ENCODE data around the gene MAGEB3. TPM values are rescaled to one million over a fixed set of nuclear protein-coding genes. Genes with fewer than 3 reads are reported as not detected.

The MAGEB3 gene
- total and polyA plus RNA-seq, 11 donors, result not detected

DNA sequence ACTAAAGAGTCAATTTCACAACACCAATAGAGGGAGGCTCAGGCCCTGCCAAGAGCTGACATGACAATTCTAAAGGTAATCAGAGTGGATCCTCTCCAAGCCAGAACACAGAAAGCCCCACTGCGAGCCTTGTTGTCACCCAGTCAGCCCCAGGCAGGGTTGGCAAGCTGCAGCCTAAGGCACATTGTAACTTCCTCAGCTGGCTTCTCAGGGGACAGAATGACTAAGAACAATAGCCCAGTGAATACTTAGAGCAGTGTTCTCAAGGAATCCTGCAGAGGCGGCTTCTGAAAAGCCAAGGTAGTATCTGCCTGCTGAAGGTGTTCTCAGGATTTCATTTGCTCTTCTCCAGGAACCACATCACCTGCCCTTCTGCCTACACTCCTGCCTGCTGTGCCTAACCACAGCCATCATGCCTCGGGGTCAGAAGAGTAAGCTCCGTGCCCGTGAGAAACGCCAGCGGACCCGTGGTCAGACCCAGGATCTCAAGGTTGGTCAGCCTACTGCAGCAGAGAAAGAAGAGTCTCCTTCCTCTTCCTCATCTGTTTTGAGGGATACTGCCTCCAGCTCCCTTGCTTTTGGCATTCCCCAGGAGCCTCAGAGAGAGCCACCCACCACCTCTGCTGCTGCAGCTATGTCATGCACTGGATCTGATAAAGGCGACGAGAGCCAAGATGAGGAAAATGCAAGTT, 11.4 kb downstream of the MAGEB3 start, which contains the start of gene MAGEB4:
Gene MAGEB4, plus strand, starts transcription at position 277 of the 692 bp plus-strand sequence. Its CDS starts 136 bp downstream, at position 413.
- 86 to 88% (median 87%) methylated on average over 9 to 10 of the region's 10 CpGs for WGBS, 4 donors
- no peak for DNase-seq
- intact Hi-C loops (cut with DNase I), result no loop called here

DNA sequence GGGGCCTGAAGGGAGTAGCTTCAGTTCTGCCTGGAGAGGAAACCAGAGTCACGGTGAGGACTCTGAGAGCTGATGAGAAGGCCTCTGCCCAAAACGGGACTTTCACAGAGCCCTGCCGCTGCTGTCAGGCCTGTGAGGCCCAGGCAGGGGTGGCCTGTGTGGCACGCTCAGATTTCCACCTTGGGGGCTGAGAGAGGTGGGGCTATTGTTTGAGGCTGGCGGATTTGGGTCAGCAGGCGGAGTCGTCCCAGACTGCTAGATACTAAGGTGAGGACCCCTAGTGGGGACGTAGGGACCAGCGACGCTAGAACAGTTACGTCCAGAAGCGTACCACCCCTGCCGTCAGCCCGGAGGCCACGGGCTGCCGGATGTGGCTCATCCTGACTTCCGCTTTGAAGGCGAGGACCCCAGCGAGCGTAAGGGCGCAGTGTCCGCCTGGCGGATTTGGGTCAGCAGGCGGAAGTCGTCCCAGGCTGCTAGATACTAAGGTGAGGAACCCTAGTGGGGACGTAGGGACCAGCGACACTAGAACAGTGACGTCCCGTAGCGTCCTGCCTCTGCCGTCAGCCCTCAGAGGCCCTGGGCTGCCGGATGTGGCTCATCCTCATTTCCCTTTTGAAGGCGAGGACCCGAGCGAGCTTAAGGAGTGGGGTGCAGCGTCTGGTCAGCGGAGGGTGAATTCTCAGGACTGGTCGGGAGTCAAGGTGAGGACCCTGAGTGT, 16.5 kb downstream of the MAGEB3 start, which contains the start of gene MAGEB1:
Gene MAGEB1, plus strand, starts transcription at position 378 of the 721 bp plus-strand sequence. CDS start 3,348 bp downstream, outside the sequence.
- no peak for TF ChIP-seq POLR2A (IDR thresholded peaks at IDR 0.05)
- TF ChIP-seq, protein P1, sequence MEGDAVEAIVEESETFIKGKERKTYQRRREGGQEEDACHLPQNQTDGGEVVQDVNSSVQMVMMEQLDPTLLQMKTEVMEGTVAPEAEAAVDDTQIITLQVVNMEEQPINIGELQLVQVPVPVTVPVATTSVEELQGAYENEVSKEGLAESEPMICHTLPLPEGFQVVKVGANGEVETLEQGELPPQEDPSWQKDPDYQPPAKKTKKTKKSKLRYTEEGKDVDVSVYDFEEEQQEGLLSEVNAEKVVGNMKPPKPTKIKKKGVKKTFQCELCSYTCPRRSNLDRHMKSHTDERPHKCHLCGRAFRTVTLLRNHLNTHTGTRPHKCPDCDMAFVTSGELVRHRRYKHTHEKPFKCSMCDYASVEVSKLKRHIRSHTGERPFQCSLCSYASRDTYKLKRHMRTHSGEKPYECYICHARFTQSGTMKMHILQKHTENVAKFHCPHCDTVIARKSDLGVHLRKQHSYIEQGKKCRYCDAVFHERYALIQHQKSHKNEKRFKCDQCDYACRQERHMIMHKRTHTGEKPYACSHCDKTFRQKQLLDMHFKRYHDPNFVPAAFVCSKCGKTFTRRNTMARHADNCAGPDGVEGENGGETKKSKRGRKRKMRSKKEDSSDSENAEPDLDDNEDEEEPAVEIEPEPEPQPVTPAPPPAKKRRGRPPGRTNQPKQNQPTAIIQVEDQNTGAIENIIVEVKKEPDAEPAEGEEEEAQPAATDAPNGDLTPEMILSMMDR (IDR thresholded peaks at IDR 0.05), result no peak
- H3K27me3 ChIP-seq, result no peaks in the 10 kb centered on the region
- no peaks in the 10 kb centered on the region for H3K36me3 ChIP-seq
- no peaks in the 10 kb centered on the region for H3K9me3 ChIP-seq
- H3K4me1 ChIP-seq, result no peaks in the 10 kb centered on the region
- 83 to 91% (median 87%) methylated on average over 36 to 38 of the region's 38 CpGs for WGBS, 4 donors
- intact Hi-C loops (cut with DNase I), result no loop called here
- no peak within 1 kb of the TSS for H3K27ac ChIP-seq
- DNase-seq, result no peak
- H3K4me3 ChIP-seq, result no peak within 1 kb of the TSS
- ATAC-seq, result no peak

More for the DNA sequence above, 11.4 kb downstream of the MAGEB3 start, which contains the start of gene MAGEB4:
- Histone ChIP-seq H3K27ac (no peak within 1 kb of the TSS), H3K27me3 (no peaks in the 10 kb centered on the region), H3K36me3 (no peaks in the 10 kb centered on the region), H3K4me1 (no peaks in the 10 kb centered on the region), H3K4me3 (no peak within 1 kb of the TSS), H3K9me3 (no peaks in the 10 kb centered on the region)
- ATAC-seq, result no peak
- TF ChIP-seq, protein P1 (IDR thresholded peaks at IDR 0.05), result no peak
- no peak for TF ChIP-seq POLR2A (IDR thresholded peaks at IDR 0.05)

DNA sequence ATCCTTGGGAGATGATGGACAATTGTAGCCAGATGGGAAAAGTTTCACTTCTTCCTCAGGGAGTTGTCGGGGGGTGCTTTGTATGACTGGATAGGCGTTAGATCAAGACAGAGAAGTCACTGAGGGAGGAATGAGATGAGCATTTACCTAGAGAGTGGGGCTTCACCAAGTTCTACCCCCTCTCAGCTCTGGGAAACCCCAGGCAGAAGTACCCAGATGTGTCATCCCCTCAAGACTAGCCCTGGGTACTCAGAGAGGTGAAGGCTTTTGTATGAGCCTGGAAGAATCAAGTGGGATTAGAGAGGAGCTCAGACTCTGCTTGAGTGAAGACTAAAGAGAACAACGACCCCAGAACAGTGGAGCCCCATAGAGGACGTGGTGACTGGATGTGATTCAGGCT, 18.4 kb downstream of the MAGEB3 start:
- TF ChIP-seq, protein P1 (IDR thresholded peaks at IDR 0.05), result no peak
- TF ChIP-seq POLR2A (IDR thresholded peaks at IDR 0.05), result no peak
- ATAC-seq (no peak), DNase-seq (no peak)
- Histone ChIP-seq H3K4me1 (no peaks in the 10 kb centered on the region), H3K4me3 (no peak overlapping the region), H3K36me3 (no peaks in the 10 kb centered on the region), H3K27me3 (no peaks in the 10 kb centered on the region), H3K27ac (no peak overlapping the region), H3K9me3 (no peaks in the 10 kb centered on the region)
- intact Hi-C loops (cut with DNase I), result no loop called here
- WGBS, 4 donors, result 58 to 78% (median 72%) methylated on average over 4 of the region's 4 CpGs

DNA sequence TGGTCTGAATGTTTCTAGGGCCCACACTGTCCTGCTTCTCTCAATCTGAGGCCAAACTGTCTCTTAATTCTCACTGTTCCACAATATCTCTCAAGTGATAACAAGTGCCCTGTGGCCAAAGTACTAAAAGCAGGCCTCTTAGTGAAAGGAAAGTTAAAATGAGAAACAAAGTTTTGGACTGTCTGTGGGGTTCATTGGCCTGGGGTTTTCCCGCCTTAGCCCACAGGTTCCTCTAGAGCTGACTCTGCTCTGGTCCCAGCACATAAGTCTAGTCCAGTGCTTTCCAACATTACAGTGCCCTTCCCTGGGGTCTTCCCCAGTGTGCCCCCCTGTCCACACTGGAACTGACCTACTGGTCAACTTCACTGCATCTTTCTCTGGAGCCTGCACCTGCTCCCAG, 22.8 kb downstream of the MAGEB3 start:
- no peaks in the 10 kb centered on the region for H3K36me3 ChIP-seq
- H3K4me3 ChIP-seq, result no peak overlapping the region
- ATAC-seq (no peak), DNase-seq (no peak)
- H3K27me3 ChIP-seq, result no peaks in the 10 kb centered on the region
- TF ChIP-seq, protein P1 (IDR thresholded peaks at IDR 0.05), result no peak
- H3K4me1 ChIP-seq, result no peaks in the 10 kb centered on the region
- intact Hi-C loops (cut with DNase I), result no loop called here
- H3K9me3 ChIP-seq, result no peaks in the 10 kb centered on the region
- 71 to 96% (median 87%) methylated on average over 1 of the region's 1 CpG for WGBS, 4 donors
- no peak overlapping the region for H3K27ac ChIP-seq

Data from heart left ventricle (tissue), 16 donors.